ACC112 (cell line): ENCODE measurements around the gene F7.
"Not testable (repeated sequence)": the region's sequence is repeated elsewhere in the genome, so short reads cannot be mapped to it uniquely, and the experiment has no call there.

Experiments
- H2AFZ ChIP-seq: fragments of 200-600 bp; sonication (generic); one replicate; pipeline ENCODE4 v1.6.0; 2017; ENCODE audit warnings: antibody characterized with exemption, low read length; ENCODE audit not compliant: unreplicated experiment
- H3K27ac ChIP-seq: fragments of 200-600 bp; sonication (generic); 2 replicates; pipeline ENCODE4 v1.5.1; 2014; ENCODE audit warnings: low read depth, mild to moderate bottlenecking, antibody characterized with exemption, low read length, moderate library complexity
- H3K27me3 ChIP-seq: fragments of 200-600 bp; sonication (generic); 2 replicates; pipeline ENCODE4 v1.6.1; 2014; ENCODE audit warnings: mild to moderate bottlenecking, antibody characterized with exemption, low read length, moderate library complexity, mixed read lengths; ENCODE audit not compliant: insufficient read depth
- H3K36me3 ChIP-seq: fragments of 200-600 bp; sonication (generic); 2 replicates; pipeline ENCODE4 v1.6.1; 2016; ENCODE audit warnings: mild to moderate bottlenecking, antibody characterized with exemption, low read length, moderate library complexity, mixed read lengths; ENCODE audit not compliant: insufficient read depth
- H3K4me1 ChIP-seq: fragments of 200-600 bp; sonication (generic); one replicate; pipeline ENCODE4 v1.6.1; 2016; ENCODE audit warnings: low read length, mixed read lengths; ENCODE audit not compliant: insufficient read depth, unreplicated experiment, control insufficient read depth
- H3K4me3 ChIP-seq: fragments of 200-600 bp; sonication (generic); 2 replicates; pipeline ENCODE4 v1.5.1; 2014; ENCODE audit warnings: mild to moderate bottlenecking, low read depth, low read length
- H3K79me2 ChIP-seq: fragments of 200-600 bp; sonication (generic); one replicate; pipeline ENCODE4 v1.6.0; 2016; ENCODE audit warnings: low read length; ENCODE audit not compliant: control insufficient read depth, unreplicated experiment, insufficient read depth

Gene F7

DNA sequence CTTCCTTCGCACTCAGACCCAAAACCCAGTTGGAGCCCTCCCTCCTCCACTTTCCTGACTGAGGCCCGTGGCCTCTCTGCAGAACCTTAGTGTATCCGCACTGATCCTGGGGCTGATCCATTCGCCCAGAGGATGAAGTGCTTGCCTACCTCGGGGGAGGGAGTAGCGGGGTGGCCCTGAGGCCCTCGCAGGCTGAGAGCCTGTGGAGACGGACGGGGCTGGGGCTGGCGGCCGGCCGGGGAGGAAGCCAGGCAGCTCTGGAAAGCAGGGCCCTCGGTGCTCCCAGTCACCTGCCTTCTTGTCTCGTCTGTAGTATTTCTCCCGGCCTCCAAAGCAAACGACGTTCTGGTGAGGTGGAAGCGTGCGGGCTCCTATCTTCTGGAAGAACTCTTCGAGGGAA is 54.1 kb downstream of the F7 start:
- H3K4me3 ChIP-seq = no peak overlapping the region
- 0 out of 2 replicates have a peak, but pooled peaks cover 4% of the 10 kb centered on the region for H3K27me3 ChIP-seq
- no peaks in the 10 kb centered on the region for H3K79me2 ChIP-seq
- no peak overlapping the region for H3K27ac ChIP-seq
- no peaks in the 10 kb centered on the region for H3K4me1 ChIP-seq
- H2AFZ ChIP-seq = no peak overlapping the region
- H3K36me3 ChIP-seq = no peaks in the 10 kb centered on the region

DNA sequence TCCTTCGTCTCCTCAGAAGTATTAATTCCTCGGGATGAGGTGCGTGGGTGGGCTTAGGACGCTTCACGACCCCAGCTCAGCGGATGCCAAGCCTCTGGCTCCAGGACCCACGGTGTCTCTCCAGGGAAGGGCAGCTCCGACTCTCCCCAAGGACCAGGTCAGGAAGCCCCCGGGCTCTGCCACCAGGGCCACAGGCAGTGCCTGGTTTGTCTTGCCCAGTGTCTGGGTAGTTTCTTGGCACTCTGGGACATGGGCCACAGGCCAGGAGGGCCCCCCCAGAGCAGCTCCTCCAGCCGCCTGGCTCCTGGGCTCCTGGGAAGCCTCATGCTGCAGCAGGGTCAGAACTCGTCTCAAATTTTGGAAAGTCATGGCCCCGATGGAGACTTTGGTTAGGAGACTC is 55.4 kb downstream of the F7 start:
- Histone ChIP-seq H3K4me1 (no peaks in the 10 kb centered on the region), H3K27ac (no peak overlapping the region), H3K4me3 (no peak overlapping the region), H3K36me3 (no peaks in the 10 kb centered on the region), H3K79me2 (no peaks in the 10 kb centered on the region), H2AFZ (no peak overlapping the region), H3K27me3 (0 out of 2 replicates have a peak, but pooled peaks cover 4% of the 10 kb centered on the region)

DNA sequence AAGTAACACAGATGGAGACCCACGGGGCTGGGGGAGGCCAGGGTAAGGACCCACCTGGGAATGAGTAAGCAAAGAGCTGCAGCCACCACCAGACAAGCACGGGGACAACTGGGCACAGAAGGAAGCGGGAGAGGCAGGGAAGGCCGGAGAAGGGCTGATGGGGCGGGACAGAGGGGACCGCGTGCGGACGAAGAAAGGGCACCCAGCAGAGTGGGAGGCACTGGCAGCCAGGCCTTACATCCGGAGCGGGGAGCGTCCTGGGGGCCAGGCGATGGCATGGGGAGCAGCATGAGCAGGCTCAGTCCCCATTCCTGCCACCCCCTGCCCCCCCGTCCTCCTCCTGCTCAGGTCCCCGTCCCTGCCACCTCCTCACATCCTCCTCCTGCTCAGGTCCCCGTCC is 55.8 kb downstream of the F7 start:
- Histone ChIP-seq H2AFZ (no peak overlapping the region), H3K79me2 (no peaks in the 10 kb centered on the region), H3K27me3 (0 out of 2 replicates have a peak, but pooled peaks cover 4% of the 10 kb centered on the region), H3K4me3 (no peak overlapping the region), H3K27ac (no peak overlapping the region), H3K36me3 (no peaks in the 10 kb centered on the region), H3K4me1 (no peaks in the 10 kb centered on the region)

DNA sequence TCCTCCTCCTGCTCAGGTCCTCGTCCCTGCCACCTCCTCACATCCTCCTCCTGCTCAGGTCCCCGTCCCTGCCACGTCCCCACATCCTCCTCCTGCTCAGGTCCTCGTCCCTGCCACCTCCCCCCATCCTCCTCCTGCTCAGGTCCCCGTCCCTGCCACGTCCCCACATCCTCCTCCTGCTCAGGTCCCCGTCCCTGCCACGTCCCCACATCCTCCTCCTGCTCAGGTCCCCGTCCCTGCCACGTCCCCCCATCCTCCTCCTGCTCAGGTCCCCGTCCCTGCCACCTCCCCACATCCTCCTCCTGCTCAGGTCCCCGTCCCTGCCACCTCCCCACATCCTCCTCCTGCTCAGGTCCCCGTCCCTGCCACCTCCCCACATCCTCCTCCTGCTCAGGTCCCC is 56.4 kb downstream of the F7 start:
- H3K4me3 ChIP-seq, H3K27me3 ChIP-seq, H3K36me3 ChIP-seq, H3K4me1 ChIP-seq, H3K27ac ChIP-seq, H2AFZ ChIP-seq, H3K79me2 ChIP-seq: not testable (repeated sequence)

DNA sequence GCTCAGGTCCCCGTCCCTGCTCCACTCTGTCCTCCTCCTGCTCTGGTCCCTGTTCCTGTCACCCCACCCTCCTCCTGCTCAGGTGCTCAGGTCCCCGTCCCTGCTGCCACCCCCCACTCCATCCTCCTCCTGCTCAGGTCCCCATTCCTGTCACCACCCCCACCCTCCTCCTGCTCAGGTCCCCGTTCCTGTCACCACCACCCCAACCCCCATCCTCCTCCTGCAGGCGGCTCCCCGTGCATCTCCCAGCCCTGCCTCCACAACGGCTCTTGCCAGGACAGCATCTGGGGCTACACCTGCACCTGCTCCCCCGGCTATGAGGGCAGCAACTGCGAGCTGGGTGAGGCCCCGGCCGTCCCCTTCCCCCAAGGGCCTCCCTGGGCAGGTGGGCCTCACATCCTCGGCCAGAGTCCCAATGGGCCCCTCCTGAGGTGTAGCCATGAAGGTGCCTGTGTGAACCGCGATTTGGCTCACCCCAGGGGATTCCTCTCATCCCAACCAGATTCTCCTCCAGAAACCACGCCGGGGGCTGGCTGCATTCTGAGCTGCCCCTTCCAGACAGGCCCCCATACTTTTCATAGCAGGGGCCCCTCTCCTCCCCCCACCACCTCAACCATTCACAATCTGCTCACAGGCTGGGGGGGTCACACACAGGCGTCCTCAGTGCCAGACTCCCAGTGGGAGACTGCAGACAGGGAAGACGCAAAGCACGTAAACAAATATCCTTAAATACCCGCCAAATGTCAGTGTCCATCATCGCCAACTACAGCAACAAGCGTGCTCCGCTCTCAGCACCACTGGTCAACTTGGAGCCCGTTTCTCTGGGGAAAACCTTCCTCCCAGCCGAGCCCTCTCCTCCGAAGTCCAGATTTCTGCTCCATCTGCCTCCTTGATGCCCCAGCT is 57.4 kb downstream of the F7 start:
- no peaks in the 10 kb centered on the region for H3K79me2 ChIP-seq

DNA sequence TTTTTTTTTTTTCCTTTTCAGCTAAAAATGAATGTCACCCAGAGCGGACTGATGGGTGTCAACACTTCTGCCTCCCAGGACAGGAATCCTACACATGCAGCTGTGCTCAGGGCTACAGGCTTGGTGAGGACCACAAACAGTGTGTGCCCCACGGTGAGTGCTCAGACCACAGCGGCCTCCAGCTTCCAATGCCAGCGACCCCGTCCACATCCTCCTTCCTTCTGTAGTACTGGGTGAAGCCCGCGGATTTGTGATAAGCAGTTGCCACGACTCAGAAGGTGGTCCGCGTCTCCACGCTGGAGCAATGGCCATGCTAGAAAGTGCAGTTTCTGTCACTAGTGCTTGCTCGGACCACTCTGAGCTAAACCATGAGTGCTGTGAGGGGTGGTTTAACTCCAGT is 58.9 kb downstream of the F7 start:
- Histone ChIP-seq H3K27me3 (0 out of 2 replicates have a peak, but pooled peaks cover 4% of the 10 kb centered on the region), H3K4me3 (no peak overlapping the region), H3K36me3 (peaks cover 11% of the 10 kb centered on the region), H2AFZ (no peak overlapping the region), H3K79me2 (no peaks in the 10 kb centered on the region), H3K27ac (no peak overlapping the region), H3K4me1 (no peaks in the 10 kb centered on the region)

More for the DNA sequence above, 57.4 kb downstream of the F7 start:
- H3K4me3 ChIP-seq = no peak overlapping the region
- no peaks in the 10 kb centered on the region for H3K36me3 ChIP-seq
- H3K27ac ChIP-seq = no peak overlapping the region
- no peak overlapping the region for H2AFZ ChIP-seq
- 0 out of 2 replicates have a peak, but pooled peaks cover 4% of the 10 kb centered on the region for H3K27me3 ChIP-seq
- H3K4me1 ChIP-seq = no peaks in the 10 kb centered on the region

DNA sequence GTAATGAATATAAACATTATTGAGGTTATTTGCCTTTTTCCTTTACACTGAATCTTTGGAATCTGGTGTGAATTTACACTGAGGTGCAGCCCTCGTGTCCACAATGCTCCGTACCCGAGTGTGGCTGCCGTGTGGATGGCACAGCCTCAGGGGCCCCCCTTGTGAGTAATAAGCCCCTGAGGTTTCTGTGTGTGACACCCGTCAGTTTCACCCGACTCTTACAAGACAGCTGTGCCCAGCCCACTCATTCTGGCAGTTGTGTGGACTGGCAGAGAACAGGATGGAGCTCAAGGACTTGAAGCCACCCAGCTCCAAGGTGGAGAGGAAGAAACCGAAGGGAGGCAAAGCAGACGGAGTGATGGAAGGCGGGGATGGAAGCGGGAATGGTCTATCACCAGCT is 60.7 kb downstream of the F7 start:
- Histone ChIP-seq H3K36me3 (peaks cover 16% of the 10 kb centered on the region), H3K4me3 (no peak overlapping the region), H3K27ac (no peak overlapping the region), H2AFZ (no peak overlapping the region), H3K4me1 (no peaks in the 10 kb centered on the region), H3K79me2 (no peaks in the 10 kb centered on the region), H3K27me3 (0 out of 2 replicates have a peak, but pooled peaks cover 4% of the 10 kb centered on the region)

DNA sequence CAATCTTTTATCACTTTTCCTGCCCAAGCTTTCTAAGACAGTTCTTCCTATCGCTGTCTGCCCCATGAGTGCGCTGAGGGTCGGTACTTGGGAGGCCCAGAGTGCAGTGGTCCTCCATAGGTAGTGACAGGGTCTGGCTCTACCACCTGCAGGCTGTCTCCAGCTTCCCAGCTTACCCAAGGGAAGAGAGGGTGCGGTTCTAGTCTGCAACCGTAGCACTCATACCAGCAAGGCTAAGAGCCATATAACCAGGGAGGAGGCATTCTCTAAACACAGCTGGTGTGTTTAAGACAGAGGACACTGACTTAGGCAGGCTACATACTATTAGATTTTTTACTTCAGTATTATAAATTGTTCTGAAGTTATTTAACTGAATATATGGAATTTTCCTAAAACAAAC is 61.1 kb downstream of the F7 start:
- Histone ChIP-seq H3K4me3 (no peak overlapping the region), H2AFZ (no peak overlapping the region), H3K79me2 (no peaks in the 10 kb centered on the region), H3K36me3 (peaks cover 17% of the 10 kb centered on the region), H3K27me3 (0 out of 2 replicates have a peak, but pooled peaks cover 4% of the 10 kb centered on the region), H3K27ac (no peak overlapping the region), H3K4me1 (no peaks in the 10 kb centered on the region)

DNA sequence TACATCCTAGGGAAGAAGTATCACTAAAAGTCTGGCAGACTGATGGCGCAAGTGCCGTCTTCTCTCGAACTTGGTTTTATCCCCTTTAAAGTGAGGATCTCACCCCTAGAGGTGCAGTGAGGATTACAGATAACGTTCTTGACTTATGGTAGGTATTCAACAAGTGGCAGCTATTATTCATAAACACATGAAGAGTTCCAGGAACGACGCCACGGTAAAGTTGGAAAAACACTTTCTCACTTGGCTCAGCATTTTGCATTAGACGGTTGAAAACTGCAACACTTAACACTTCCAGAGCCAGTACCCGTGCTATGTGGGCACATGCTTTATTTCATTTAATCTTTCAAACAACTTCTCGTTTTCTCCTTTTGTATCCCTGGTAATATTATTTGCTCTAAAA is 61.6 kb downstream of the F7 start:
- Histone ChIP-seq H3K27me3 (0 out of 2 replicates have a peak, but pooled peaks cover 4% of the 10 kb centered on the region), H3K4me1 (no peaks in the 10 kb centered on the region), H3K4me3 (no peak overlapping the region), H3K79me2 (no peaks in the 10 kb centered on the region), H3K36me3 (peaks cover 20% of the 10 kb centered on the region), H2AFZ (no peak overlapping the region), H3K27ac (no peak overlapping the region)

DNA sequence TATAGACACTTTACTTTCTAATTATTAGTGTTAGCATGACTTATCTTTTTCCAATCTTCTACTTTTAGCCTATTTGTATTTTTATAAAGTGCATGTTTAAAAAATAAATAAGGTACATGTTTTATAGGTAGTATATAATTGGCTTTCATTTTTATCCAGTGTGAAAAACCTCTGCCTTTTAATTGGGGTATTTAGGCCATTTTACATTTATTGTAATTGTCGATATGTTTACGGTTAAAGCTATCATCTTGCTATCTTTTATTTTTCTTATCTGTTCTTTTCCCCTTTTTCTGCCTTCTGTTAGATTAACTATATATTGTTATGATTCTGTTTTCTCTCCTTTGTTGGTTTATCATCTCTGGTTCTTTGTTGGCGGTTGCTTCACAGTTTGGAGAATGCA is 62.0 kb downstream of the F7 start:
- H3K27me3 ChIP-seq = 0 out of 2 replicates have a peak, but pooled peaks cover 4% of the 10 kb centered on the region
- H3K4me3 ChIP-seq = no peak overlapping the region
- peaks cover 22% of the 10 kb centered on the region for H3K36me3 ChIP-seq
- H3K27ac ChIP-seq = no peak overlapping the region
- H3K4me1 ChIP-seq = no peaks in the 10 kb centered on the region
- H3K79me2 ChIP-seq = no peaks in the 10 kb centered on the region
- H2AFZ ChIP-seq = no peak overlapping the region

DNA sequence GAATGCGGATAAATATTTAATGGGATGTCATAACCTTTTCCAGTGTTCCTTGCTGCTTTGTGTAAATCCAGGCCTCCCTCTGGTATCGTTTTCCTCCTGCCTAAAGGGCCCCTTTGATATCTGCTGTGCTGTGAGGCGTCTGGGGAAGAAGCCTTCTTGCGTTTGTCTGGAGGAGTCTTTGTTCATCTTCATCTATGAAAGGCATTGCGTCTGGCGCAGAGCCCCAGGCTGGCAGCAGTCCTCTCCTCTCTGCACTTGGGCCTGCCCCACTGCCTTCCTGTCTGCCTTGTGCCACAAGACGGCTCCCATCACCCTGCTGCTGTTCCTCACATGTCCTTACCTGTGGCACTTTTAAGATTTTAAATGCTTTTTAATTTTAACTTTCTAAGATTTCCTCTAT is 62.6 kb downstream of the F7 start:
- H3K27me3 ChIP-seq = 0 out of 2 replicates have a peak, but pooled peaks cover 4% of the 10 kb centered on the region
- no peak overlapping the region for H3K4me3 ChIP-seq
- no peaks in the 10 kb centered on the region for H3K4me1 ChIP-seq
- H2AFZ ChIP-seq = no peak overlapping the region
- no peaks in the 10 kb centered on the region for H3K79me2 ChIP-seq
- peaks cover 24% of the 10 kb centered on the region for H3K36me3 ChIP-seq
- H3K27ac ChIP-seq = no peak overlapping the region
